GM19099 (cell line): ENCODE data around the gene PTGDS.

Experiments
- POLR2A ChIP-seq: IDR thresholded peaks from 3 replicates; pipeline ENCODE4 v1.6.1; 2011; ENCODE audit warnings: low read depth; ENCODE audit not compliant: insufficient read length; ENCODE audit errors: extremely low read depth

The PTGDS gene

DNA sequence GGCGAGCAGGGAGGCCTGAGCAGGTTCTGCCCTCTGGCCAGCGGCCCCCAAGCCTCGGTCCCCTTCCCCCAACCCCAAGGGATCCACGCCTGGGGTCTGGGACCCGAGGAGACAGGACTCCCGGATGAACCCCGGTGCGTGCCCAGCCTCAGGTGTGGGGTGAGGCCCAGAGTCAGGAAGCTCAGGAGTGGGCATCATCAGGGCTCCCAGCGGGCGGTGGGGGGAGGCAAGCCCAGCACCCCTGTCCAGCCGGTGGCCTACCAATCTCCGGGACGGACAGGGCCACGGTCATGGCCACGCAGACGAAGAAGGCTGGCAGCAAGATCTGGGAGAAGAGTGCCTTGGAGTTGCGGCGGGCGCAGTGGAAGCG lies 36.3 kb downstream of the PTGDS start:
- no peak for TF ChIP-seq POLR2A

DNA sequence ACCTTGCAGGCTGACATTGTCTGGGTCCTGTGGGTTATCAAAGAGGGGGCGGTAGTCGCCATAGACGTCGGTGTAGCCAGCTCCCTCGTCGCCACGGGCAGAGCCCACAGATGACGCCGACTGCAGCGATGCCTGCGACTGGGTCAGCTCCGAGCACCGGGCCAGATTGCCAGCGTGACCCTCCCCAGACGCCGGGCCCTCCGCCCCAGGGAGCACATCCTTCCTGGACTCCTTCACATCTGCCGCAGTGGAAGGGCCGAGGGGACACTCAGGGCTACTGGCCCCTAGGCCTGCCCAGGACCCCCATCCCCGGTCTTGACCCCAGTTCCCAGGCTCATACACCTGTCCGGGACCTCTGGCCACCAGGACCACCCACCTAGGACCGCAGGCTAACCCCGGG lies 36.9 kb downstream of the PTGDS start:
- no peak for TF ChIP-seq POLR2A

DNA sequence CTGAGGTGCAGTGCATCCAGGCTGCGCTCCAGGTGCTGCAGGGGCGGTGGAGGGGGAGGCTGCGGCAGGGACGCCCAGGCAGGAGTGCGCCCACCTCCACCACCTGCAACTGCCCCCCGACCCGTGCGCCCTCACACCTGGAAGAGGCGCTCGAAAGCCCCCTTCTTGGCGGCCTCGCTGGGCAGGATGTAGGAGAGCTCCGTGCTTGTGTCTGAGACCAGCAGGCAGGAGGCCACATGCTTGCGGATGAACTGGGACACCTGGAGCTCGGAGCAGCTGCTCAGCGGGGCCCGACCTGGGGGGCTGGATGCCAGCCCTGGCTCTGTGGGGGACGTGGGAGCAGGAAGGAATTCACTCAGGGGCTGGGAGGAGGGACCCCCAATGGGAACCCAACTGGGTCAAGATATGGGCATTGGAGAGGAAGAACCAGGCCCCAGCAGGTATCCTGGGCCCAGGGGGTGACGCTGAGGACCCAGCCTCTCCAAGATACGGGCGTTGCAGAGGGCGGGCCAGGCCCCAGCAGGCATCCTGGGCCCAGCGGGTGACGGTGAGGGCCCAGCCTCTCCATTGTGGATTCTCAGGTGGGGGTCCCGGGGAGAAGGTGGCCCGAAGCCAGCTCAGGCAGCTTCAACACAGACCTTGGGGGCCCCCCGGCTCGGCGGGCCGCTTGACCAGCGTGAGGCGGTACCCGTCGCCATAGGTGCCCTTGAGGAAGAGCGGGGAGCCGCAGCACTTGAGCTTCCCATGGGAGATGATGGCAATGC lies 37.7 kb downstream of the PTGDS start:
- TF ChIP-seq POLR2A = no peak

DNA sequence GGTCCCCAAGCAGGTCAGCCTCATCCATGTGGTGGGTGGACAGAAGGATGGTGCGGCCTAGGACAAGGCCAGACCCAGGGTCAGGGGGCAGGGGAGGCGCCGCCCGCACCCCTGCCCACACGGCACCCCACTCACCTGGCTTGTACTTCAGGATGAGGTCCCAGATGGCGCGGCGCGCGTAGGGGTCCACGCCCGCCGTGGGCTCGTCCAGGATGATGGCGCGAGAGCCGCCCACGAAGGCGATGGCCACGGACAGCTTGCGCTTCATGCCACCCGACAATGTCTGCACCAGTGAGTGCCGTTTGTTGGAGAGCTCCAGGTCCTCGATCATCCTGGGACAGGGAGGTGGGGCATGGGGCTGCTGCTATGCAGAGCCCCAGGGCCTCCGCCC lies 38.2 kb downstream of the PTGDS start:
- no peak for TF ChIP-seq POLR2A

DNA sequence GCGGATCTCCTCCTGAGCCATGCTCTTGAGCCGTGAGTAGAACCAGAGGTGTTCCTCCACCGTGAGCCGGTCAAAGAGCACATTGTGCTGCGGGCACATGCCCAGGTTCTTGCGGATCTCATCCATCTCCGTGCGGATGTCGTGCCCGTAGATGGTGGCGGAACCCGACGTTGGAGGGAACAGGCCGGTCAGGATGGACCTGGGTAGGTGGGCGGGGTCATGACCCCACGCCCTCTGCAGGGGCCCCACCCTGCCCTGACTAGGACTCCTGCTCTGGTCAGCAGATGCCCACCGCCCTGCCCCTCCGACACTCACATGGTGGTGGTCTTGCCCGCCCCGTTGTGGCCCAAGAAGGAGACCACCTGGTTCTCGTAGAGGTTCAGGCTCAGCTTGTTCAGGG lies 38.7 kb downstream of the PTGDS start:
- no peak for TF ChIP-seq POLR2A

DNA sequence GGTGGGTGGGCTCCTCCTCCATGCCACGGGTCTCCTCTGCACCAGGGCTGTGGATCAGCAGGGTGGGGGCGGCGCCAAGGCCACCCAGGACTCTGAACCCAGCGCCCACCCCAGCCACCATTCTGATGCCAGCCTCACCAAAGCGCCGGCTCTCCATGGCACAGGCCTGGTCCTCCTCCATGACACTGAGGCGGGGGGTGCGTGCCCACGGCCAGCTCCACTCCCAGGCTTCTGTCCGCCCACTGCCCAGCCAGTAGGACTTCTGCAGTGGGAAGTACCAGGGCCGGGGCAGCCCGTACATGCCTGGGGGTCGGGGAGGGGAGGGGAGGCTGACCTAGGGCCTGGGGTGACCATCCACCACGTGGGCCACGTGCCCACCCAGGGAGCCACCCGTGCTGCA lies 39.1 kb downstream of the PTGDS start:
- TF ChIP-seq POLR2A = no peak

DNA sequence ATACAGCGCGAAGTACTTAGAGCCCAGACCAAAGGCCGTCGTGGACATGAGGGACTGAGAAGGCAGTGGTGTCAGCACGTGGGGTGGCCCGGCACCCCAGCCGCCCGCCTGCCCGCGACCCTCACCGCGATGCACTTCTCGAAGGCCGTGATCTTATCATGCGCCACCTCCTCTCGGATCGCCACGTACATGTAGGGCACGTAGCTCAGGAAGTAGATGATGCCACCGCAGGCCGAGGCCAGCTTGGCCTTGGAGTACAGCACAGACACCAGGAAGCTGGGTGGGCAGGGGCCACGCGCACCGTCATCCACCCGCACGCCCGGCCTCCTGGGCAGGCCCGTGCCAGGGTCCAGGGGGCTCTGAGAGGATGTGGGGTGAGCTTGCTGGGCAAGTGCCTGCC lies 39.8 kb downstream of the PTGDS start:
- no peak for TF ChIP-seq POLR2A

DNA sequence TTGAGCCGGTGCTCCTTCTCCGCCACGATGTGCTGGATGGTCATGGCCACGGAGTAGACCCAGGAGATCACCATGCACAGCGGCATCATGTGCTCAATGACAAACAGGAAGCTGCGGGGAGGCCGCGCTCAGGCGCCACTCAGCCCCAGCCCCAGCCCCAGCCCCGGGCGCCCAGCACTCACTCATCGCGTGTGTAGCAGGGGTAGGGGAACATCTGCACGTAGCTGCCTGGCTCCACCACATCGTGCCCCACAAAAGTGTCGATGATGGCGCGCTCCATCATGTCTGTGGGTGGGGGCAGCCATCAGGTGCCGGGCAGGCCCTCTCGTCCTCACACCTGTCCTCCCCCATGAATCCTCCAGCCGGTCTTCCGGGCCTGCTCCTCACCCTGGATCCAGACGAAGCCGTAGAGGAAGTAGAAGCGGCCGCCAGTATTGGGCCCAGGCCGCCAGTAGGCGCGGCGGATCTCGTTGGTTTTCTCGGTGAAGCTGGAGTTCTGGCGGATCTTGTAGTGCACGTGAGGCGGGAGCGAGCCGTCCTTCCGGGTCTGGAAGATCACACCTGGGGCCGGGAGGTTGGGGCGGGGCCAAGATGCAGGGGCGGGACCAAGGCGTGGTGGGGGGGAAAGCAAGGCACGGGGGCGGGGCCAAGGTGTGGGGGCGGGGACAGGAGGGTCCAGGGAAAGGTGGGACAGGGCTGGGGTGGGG lies 40.6 kb downstream of the PTGDS start:
- no peak for TF ChIP-seq POLR2A

DNA sequence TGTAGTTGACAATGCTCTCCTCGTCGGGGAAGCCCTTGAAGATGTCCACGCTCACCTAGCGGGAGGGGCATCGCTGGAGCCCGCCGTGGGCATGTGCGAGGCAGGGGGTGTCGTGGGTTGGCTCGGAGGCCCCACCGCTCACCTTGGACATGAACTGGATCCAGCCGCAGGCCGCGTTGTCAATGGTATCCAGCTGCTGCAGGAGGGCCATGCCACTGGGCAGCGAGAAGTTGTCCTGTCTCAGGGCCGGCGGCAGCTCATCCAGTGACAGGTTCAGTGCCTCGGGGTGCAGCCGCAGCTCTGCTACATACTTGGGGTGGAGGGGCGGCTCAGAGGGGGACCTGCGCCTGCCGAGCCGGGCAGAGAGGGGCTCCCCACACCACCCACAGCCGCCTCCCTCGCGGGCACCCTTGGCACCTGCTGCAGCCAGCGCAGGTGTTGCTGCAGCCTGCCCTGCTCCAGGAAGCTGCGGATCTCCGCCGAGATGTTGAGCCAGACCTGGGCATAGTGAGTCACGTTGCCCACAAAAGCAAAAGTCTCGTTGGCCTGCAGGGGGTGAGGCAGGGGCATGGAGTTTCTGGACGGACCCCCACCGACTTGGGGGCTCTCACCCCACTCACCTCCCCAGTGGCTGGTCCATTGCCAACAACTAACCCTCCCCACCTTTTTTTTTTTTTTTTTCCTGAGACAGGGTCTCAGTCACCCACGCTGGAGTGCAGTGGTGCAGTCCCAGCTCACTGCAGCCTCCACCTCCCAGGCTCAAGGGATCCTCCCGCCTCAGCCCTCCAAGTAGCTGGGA lies 41.7 kb downstream of the PTGDS start:
- TF ChIP-seq POLR2A = no peak

DNA sequence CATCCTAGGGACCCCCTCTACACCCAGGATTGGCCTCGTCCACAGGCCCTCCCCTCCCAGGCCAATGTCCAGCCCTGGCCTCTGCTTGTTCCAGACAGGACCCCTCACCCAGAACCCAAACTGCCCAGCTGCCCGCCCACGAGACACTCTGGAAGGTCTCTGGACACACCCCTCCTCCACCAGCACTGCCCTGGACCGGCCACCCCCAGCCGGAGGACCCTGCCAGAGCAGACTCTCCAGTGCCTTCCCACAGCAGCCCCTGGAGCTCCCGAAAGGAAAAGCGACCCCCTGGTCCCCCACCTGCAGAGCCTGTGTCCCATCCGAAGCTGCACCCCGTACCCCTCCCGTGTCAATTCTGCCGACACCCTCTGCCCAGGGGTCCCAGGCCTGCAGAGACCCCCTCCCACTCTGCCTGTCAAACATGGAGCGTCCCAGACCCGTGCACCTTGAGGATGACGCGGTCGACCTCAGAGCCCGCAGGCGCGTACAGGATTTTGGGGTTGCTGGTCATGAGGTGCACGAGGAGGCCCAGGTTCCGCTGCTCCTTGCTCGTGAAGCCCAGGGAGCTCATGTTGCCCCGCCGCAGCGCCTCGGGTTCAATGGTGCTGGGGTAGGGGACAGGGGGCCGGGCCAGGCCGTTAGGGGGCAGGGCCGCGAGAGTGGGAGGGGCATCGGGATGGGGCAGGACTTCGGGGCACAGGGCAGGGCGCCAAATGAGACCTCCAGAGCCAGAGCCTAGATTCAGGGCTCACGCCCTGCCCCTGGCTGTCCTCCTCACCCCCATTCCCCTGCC lies 42.8 kb downstream of the PTGDS start:
- TF ChIP-seq POLR2A = no peak

DNA sequence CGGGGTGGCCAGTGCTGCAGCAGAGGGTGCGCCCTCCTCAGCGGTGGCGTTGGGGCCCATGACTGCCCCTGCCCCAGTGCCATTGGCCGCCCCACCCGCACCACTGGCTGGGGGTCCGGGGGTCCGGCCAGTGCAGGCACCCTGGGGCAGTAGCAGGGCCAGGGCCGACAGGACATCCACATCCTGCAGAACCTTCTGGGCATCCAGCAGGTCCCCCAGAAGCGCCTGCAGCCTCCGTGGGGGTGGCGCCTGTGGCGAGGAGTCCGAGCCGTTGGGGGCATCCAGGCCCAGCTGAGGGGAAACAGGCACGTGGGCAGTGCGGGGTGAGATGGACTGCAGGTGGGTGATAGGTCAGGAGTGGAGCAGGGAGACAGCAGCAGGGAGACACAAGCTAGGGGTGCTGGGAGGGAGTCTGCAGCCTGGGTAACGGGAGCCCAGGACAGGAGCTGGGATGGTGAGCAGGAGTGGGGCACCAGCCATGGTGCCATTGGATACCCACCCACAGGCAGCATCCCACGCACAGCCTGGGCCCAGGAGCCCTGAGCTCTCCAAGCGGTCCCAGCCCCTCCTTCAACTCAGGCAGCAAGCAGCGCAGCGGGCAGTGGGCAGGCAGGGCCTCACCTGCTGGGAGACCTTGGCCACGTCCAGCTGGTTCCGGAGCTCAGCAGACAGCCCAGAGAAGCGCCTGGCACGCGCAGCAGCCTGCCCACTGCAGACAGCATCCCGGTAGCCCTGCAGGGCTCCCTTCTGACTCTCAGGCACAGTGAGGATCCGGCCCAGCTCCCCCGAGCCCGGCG lies 43.7 kb downstream of the PTGDS start:
- no peak for TF ChIP-seq POLR2A

DNA sequence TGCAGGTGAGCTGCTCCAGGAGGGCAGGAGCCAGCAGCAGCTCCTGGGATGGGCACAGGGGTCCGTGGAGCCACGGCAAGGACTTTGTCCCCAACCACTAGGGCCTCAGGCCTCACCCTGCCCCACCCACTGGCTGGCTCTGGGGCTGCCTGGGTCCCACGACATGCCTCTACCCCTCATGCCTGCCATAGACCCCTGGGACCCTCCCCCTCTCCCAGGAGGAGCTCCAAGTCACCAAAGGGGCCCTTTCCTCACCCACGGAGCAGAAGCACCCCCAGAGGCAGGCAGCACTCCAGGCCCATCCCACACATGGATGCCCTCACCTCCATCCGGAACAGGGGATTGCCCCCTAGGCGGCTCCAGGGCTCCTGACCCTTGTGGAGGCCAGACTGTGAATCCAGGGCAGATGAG lies 44.3 kb downstream of the PTGDS start:
- no peak for TF ChIP-seq POLR2A

DNA sequence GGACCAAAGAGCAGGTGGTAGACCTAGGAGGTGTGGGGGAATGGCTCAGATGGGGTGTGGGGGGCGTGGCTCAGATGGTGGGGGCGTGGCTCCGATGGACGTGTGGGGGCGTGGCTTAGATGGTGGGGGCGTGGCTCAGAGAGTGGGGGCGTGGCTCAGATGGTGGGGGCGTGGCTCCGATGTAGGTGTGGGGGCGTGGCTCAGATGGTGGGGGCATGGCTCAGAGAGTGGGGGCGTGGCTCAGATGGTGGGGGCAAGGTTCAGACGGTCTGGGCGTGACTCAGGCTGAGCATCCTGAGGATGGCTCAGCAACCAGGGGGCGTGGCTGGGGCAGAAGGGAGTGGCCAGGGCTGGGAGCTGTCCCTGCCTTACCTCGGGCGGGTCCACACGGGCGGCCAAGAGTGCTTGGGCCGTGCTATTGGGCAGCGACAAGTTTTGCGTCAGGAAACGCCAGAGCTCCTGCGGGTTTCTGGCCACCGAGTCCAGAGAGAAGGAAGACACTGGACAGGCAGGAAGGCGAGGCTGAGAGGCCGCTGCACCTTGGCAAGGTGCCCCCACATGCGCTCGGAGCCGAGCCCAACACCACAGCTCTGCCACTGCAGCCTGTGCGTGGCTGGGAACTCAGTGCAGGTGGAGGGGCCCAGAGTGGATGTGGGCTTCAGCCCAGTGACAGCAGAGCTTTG lies 44.8 kb downstream of the PTGDS start:
- TF ChIP-seq POLR2A = no peak

DNA sequence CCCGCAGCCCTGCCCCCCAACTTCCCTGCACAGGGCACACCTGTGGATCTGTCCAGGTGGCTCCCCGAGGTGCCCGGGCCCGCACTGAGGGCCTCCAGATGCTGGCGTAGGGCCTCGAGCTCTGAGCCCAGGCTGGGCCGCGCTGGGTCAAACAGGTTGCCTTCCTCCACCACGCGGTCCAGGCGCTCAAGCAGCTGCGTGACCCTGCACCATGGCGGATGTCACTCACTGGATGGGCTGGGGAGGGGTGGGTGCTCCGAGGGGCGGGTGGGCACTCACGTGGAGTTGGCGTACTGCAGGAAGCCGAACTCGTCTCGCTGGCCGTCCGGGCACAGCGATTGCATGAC lies 45.3 kb downstream of the PTGDS start:
- no peak for TF ChIP-seq POLR2A

DNA sequence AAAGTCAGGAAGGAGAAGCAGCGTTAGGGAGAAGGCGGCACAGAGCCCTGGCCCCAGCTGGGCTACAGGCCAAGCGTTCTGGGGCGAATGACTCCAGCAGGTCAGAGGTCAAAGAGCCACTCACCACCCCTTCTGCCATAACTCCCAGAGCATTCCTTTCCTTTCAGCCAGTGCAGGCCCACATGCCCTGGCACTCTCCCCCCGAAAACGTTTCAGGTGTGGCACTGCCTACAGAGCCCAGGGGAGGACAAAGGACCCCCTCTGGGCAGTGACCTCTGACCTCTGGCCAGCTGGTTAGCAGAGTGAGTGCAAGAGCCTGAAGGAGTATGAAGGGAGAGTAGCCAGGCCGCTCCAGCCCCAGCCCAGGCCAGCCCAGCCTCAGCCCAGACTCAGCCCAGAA lies 45.9 kb downstream of the PTGDS start:
- TF ChIP-seq POLR2A = no peak

DNA sequence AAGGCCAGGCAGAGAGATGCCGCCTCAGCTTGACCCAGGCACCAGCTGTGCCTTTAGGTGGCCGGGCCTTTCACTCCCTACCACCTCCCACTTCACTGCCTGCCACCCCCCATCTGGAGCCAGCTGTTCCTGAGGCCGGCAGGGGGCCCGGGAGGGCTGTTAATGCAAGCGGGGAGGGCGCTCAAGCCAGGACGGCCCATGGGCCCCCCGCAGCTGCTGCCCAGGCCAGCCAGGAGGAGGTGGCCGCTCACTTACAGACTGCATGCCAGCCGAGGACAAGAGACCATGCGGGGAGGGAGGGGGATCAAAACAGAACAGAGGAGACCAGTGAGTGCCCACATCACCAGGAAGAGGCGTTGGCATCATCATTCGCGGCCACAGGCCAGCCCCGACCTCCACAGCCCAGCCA lies 46.3 kb downstream of the PTGDS start:
- no peak for TF ChIP-seq POLR2A
